ENCODE measurements around the gene DNAH8. TPM values are rescaled to one million over a fixed set of nuclear protein-coding genes. Genes with fewer than 3 reads are reported as not detected.

The DNAH8 gene
- total and polyA plus RNA-seq, 2 donors (not counting 3 experiments of a cell fraction or from before 2014, with no cell fraction given), result 0.29 to 0.61 TPM

DNA sequence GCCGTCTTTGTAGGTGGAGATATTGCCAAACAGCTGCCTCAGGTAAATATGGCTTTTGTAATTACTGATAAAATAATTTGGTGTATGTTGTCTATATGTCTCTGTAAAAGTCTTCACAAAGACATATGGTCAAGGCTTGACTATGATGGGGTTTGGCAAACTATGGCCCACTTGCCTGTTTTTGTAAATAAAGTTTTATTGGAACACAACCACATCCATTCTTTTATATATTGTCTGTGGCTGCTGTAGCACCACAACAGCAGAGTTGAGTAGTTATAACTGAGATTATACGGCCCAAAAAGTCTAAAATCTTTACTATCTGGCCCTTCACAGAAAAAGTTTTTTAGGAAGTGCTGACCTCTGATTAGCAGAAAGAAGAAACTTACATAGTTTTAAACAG is 133.6 kb downstream of the DNAH8 start:
- no peak overlapping the region for H3K27ac ChIP-seq (ENCODE audit: insufficient read depth, low read depth, low read length)
- H3K27me3 ChIP-seq (ENCODE audit: control insufficient read depth in 2 of 2, insufficient read depth in 2 of 2, low read length in 2 of 2), result peaks cover 0 to 2% of the 10 kb centered on the region in 2 experiments
- no peak overlapping the region for H2AFZ ChIP-seq (ENCODE audit: low read depth, low read length)
- no peak overlapping the region for H3K4me2 ChIP-seq (ENCODE audit: insufficient read depth, low read length)
- H3K79me2 ChIP-seq (ENCODE audit: control insufficient read depth, insufficient read depth, low read length), result no peaks in the 10 kb centered on the region
- dilution Hi-C loops (cut with MboI; ENCODE audit: extremely low pct_ligation_motif_present, low sequenced_read_pairs) (no loop called here), intact Hi-C loops (cut with micrococcal nuclease) (no loop called here)
- no peak overlapping the region for H3K9ac ChIP-seq (replicated peaks; ENCODE audit: extremely low read depth, insufficient read depth, low read length)
- no peaks in the 10 kb centered on the region for H3K36me3 ChIP-seq (ENCODE audit: control insufficient read depth in 2 of 2, extremely low read depth in 1 of 2, insufficient read depth in 2 of 2, low read length in 2 of 2)
- H3K4me3 ChIP-seq (replicated peaks in 1 of 3; ENCODE audit: insufficient read depth in 1 of 3, low read depth in 1 of 3, low read length in 3 of 3), result no peak overlapping the region
- CTCF ChIA-PET, result interaction anchor here (1.8 kb wide), 1 partner anchor 18 kb away, joined by 3 read pairs; no protein-coding TSS in a partner anchor
- H3K9me3 ChIP-seq (replicated peaks; ENCODE audit: control insufficient read depth, insufficient read depth, low read length), result no peaks in the 10 kb centered on the region
- FAIRE-seq (no peak), DNase-seq (ENCODE audit: low read depth, low spot score) (no peak)
- POLR2A ChIA-PET, result no interaction called here
- no peak for TF ChIP-seq MAX (IDR thresholded peaks at IDR 0.05; ENCODE audit: insufficient read depth, insufficient read length)
- TF ChIP-seq, protein P1, sequence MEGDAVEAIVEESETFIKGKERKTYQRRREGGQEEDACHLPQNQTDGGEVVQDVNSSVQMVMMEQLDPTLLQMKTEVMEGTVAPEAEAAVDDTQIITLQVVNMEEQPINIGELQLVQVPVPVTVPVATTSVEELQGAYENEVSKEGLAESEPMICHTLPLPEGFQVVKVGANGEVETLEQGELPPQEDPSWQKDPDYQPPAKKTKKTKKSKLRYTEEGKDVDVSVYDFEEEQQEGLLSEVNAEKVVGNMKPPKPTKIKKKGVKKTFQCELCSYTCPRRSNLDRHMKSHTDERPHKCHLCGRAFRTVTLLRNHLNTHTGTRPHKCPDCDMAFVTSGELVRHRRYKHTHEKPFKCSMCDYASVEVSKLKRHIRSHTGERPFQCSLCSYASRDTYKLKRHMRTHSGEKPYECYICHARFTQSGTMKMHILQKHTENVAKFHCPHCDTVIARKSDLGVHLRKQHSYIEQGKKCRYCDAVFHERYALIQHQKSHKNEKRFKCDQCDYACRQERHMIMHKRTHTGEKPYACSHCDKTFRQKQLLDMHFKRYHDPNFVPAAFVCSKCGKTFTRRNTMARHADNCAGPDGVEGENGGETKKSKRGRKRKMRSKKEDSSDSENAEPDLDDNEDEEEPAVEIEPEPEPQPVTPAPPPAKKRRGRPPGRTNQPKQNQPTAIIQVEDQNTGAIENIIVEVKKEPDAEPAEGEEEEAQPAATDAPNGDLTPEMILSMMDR (IDR thresholded peaks at IDR 0.05; ENCODE audit: extremely low read depth in 1 of 2, insufficient read depth in 1 of 2, low read depth in 1 of 2, low read length in 2 of 2), result no peak
- H3K4me1 ChIP-seq (ENCODE audit: control insufficient read depth, extremely low read depth, insufficient read depth, low read length), result no peaks in the 10 kb centered on the region
- no peaks in the 10 kb centered on the region for H4K20me1 ChIP-seq (replicated peaks; ENCODE audit: control insufficient read depth, extremely low read depth, insufficient read depth, low read length)
- no peaks in the 10 kb centered on the region for H3K9me1 ChIP-seq (replicated peaks; ENCODE audit: control insufficient read depth, extremely low read depth, insufficient read depth, low read length)
- no TSS peak for BruUV-seq (replicated peaks)

DNA sequence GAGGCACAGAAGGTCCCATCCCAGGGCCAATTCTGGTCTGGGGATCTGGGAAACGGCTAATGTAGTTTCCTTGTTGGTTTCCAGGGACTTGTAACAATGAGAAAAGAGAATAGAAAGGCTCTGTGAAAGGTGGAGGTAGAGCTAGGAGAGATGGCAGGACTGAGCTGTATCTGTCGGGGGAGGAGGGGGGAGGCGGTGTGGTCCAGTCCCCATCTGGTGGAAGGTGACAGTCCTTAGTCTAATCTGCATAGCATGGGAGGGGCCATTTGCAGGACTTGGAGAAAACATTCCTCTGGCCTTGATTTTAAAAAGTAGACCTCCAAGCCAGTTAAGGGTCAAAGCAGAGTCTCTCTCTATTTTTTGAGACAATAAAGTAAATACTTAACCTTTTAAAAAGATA is 137.1 kb downstream of the DNAH8 start:
- H3K36me3 ChIP-seq (ENCODE audit: control insufficient read depth in 2 of 2, extremely low read depth in 1 of 2, insufficient read depth in 2 of 2, low read length in 2 of 2), result no peaks in the 10 kb centered on the region
- H3K79me2 ChIP-seq (ENCODE audit: control insufficient read depth, insufficient read depth, low read length), result no peaks in the 10 kb centered on the region
- ChIA-PET POLR2A (no interaction called here), CTCF (no interaction called here)
- no peaks in the 10 kb centered on the region for H4K20me1 ChIP-seq (replicated peaks; ENCODE audit: control insufficient read depth, extremely low read depth, insufficient read depth, low read length)
- H3K4me1 ChIP-seq (ENCODE audit: control insufficient read depth, extremely low read depth, insufficient read depth, low read length), result no peaks in the 10 kb centered on the region
- H3K9me3 ChIP-seq (replicated peaks; ENCODE audit: control insufficient read depth, insufficient read depth, low read length), result no peaks in the 10 kb centered on the region
- BruUV-seq (replicated peaks), result no TSS peak
- H3K9me1 ChIP-seq (replicated peaks; ENCODE audit: control insufficient read depth, extremely low read depth, insufficient read depth, low read length), result no peaks in the 10 kb centered on the region
- H3K27me3 ChIP-seq (ENCODE audit: control insufficient read depth in 2 of 2, insufficient read depth in 2 of 2, low read length in 2 of 2), result no peaks in the 10 kb centered on the region
- no peak overlapping the region for H3K9ac ChIP-seq (replicated peaks; ENCODE audit: extremely low read depth, insufficient read depth, low read length)
- no peak for TF ChIP-seq EZH2 (IDR thresholded peaks at IDR 0.05; ENCODE audit: borderline replicate concordance, low read depth, low read length, severe bottlenecking)
- no peak for TF ChIP-seq MAX (IDR thresholded peaks at IDR 0.05; ENCODE audit: insufficient read depth, insufficient read length)
- no peak for TF ChIP-seq FOS (IDR thresholded peaks at IDR 0.05; ENCODE audit: borderline replicate concordance, insufficient read depth, low read length)
- no peak for TF ChIP-seq POLR2A (IDR thresholded peaks at IDR 0.05; ENCODE audit: low read depth, low read length)
- no peak for TF ChIP-seq MYC (IDR thresholded peaks at IDR 0.05; ENCODE audit: low read depth, low read length)
- no peak for TF ChIP-seq JUN (IDR thresholded peaks at IDR 0.05; ENCODE audit: borderline replicate concordance, insufficient read depth, insufficient read length, low read depth)
- no peak for TF ChIP-seq GATA2 (IDR thresholded peaks at IDR 0.05; ENCODE audit: insufficient read depth, insufficient read length, low read depth, low read length)
- no peak for TF ChIP-seq POLR2AphosphoS5 (IDR thresholded peaks at IDR 0.05; ENCODE audit: insufficient read depth, low read depth, low read length)
- no peak overlapping the region for H2AFZ ChIP-seq (ENCODE audit: low read depth, low read length)
- H3K27ac ChIP-seq (ENCODE audit: insufficient read depth, low read depth, low read length), result no peak overlapping the region
- FAIRE-seq (no peak), DNase-seq (ENCODE audit: low read depth, low spot score) (no peak)
- dilution Hi-C loops (cut with MboI; ENCODE audit: extremely low pct_ligation_motif_present, low sequenced_read_pairs) (no loop called here), intact Hi-C loops (cut with micrococcal nuclease) (no loop called here)
- H3K4me3 ChIP-seq (replicated peaks in 1 of 3; ENCODE audit: insufficient read depth in 1 of 3, low read depth in 1 of 3, low read length in 3 of 3), result no peak overlapping the region
- no peak overlapping the region for H3K4me2 ChIP-seq (ENCODE audit: insufficient read depth, low read length)
